Gastrocnemius medialis (tissue), 4 donors: ENCODE results near the gene GDF7. TPM values are rescaled to one million over a fixed set of nuclear protein-coding genes. Genes with fewer than 3 reads are reported as not detected.

ENCODE experiments used
- ATAC-seq, 2 donors: fragments of 150-250 bp; one replicate each; pipeline ENCODE4 v1.9.1; 2016
- DNase-seq, 2 donors: peaks; one replicate each; pipeline ENCODE4 v3.0.0-alpha.2; 2019
- H3K27ac ChIP-seq, 4 donors: fragments of 200-600 bp; sonication (generic); 1 replicate in 1 of 4; 2 replicates in 3 of 4; pipeline ENCODE4 v1.5.1; 2016 to 2018; ENCODE audit warnings: mild to moderate bottlenecking in 2 of 4, moderate library complexity in 1 of 4
- H3K27me3 ChIP-seq, 3 donors: fragments of 200-600 bp; sonication (generic) in 2 of 3; 1 replicate in 1 of 3; 2 replicates in 2 of 3; pipeline versions ENCODE4 v1.5.1 to v1.6.0; 2016 to 2019; ENCODE audit warnings: mild to moderate bottlenecking in 1 of 3, moderate library complexity in 1 of 3
- H3K36me3 ChIP-seq, 2 donors: fragments of 200-600 bp; sonication (generic) in 1 of 2; one replicate each; pipeline ENCODE4 v1.5.1; 2017 to 2018
- H3K4me1 ChIP-seq, 2 donors: fragments of 200-600 bp; sonication (generic) in 1 of 2; one replicate each; pipeline ENCODE4 v1.5.1; 2016 to 2017; ENCODE audit warnings: mild to moderate bottlenecking in 2 of 2
- H3K4me3 ChIP-seq, 4 donors: fragments of 200-600 bp; sonication (generic) in 3 of 4; 1 replicate in 1 of 4; 2 replicates in 3 of 4; pipeline ENCODE4 v1.5.1; 2016 to 2019; ENCODE audit warnings: mild to moderate bottlenecking in 2 of 4
- H3K9me3 ChIP-seq, 3 donors: fragments of 200-600 bp; sonication (generic) in 2 of 3; 1 replicate in 1 of 3; 2 replicates in 2 of 3; pipeline ENCODE4 v1.5.1; 2016 to 2019
- CTCF ChIP-seq, 5 experiments: fragments of 450-650 bp in 3 of 5; fragments of 200-600 bp in 2 of 5; sonication (generic) in 2 of 5; IDR thresholded peaks in 4 of 5; conservative IDR thresholded peaks in 1 of 5; 1 replicate in 4 of 5; 2 replicates in 1 of 5; pipeline ENCODE4 v1.5.1; 2016 to 2019; ENCODE audit warnings: antibody characterized with exemption in 5 of 5, mild to moderate bottlenecking in 3 of 5, moderate library complexity in 3 of 5
- POLR2A ChIP-seq, 2 donors: fragments of 450-650 bp; IDR thresholded peaks; one replicate each; pipeline ENCODE4 v1.6.1; 2017; ENCODE audit warnings: antibody characterized with exemption in 2 of 2, mild to moderate bottlenecking in 2 of 2, moderate library complexity in 2 of 2
- in situ Hi-C, 4 donors: fragments of 200-750 bp; cut with MboI; loops; one replicate each; pipeline versions ENCODE4 v1.15.0 to v1.8.0; 2017; ENCODE audit warnings: low sequenced_read_pairs in 4 of 4
- intact Hi-C: fragments of 100-400 bp; cut with DNase I; formaldehyde crosslinking; loops from one replicate; pipeline ENCODE4 v1.15.1; 2023; ENCODE audit warnings: low total_unique reads
- total RNA-seq, 4 donors: library from RNA; depleted of rRNA; stranded (reverse); fragments of >200 nt; gene quantifications; one replicate each; pipeline versions ENCODE4 v1.1.0 to v1.2.3, GENCODE V29; 2016

The GDF7 gene
- total RNA-seq, 4 donors from 2014 or later: 0.02 to 0.10 (median 0.07) TPM; not detected in 1

GRCh38 chr2:20671036-20671735 is 4.2 kb downstream of the GDF7 start:
- in situ Hi-C loops (loop anchor here in 1 of 4 donors (25.0 kb wide), 1 partner anchor 441 kb away; the partner anchor contains the start of gene TDRD15), intact Hi-C loops (no loop called here)
- Histone ChIP-seq H3K27ac (no peak overlapping the region), H3K9me3 (no peaks in the 10 kb centered on the region), H3K27me3 (peaks cover 59 to 80% (median 74%) of the 10 kb centered on the region in 3 donors), H3K36me3 (no peaks in the 10 kb centered on the region), H3K4me3 (no peak overlapping the region), H3K4me1 (peaks cover 0 to 7% of the 10 kb centered on the region in 2 donors)
- no peak for DNase-seq
- ATAC-seq: no peak
- no peak for TF ChIP-seq POLR2A (IDR thresholded peaks at IDR 0.05)
- no peak for TF ChIP-seq CTCF (IDR thresholded peaks at IDR 0.05 in 4 of 5, conservative IDR thresholded peaks at IDR 0.05 in 1 of 5)

GRCh38 chr2:20671736-20672080 is 4.8 kb downstream of the GDF7 start:
- Histone ChIP-seq H3K4me3 (no peak overlapping the region), H3K9me3 (no peaks in the 10 kb centered on the region), H3K27ac (no peak overlapping the region), H3K4me1 (peaks cover 0 to 2% of the 10 kb centered on the region in 2 donors), H3K36me3 (no peaks in the 10 kb centered on the region), H3K27me3 (peaks cover 55 to 75% (median 68%) of the 10 kb centered on the region in 3 donors)
- in situ Hi-C loops (loop anchor here in 1 of 4 donors (25.0 kb wide), 1 partner anchor 441 kb away; the partner anchor contains the start of gene TDRD15), intact Hi-C loops (no loop called here)
- DNase-seq (no peak), ATAC-seq (no peak)
- TF ChIP-seq CTCF (IDR thresholded peaks at IDR 0.05 in 4 of 5, conservative IDR thresholded peaks at IDR 0.05 in 1 of 5): no peak
- no peak for TF ChIP-seq POLR2A (IDR thresholded peaks at IDR 0.05)

DNA sequence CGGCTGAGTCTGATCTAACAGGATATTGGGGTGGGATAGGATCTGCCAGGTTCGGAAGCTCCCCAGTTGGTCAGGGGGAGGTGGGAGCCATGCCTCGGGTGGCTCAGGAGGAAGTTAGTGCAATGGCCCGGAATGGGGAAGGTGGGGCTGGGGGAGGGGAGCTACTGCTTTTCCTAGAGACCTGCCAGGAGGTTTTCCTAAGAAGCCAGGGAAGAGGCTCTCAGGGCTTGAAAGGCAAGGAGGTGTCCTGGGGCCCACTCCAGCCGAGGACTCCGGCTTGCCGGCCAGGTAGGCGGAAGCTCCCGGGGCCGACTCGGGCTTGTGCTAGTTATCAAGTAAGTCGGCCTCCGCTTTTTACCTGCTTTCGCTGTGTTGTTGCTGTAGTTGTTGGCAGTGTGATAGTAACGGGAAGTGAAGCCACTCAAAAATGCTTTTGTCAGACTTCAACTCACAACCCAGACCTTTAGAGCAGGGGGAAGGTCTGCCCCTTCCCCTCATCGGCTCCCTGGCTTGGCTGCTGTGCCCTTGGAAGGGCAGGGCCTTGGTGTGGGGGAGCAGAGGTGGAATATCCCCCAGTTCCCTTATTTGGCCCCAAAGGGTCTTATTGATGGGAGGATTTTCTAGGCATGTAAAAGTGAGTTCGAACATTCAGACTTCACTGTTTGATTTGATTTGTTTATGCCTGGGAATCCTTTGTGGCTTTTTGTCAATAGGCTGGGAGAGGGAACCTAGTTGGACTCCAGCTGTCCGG is 5.4 kb downstream of the GDF7 start:
- ATAC-seq (no peak), DNase-seq (no peak)
- H3K4me1 ChIP-seq: no peaks in the 10 kb centered on the region
- no peak overlapping the region for H3K4me3 ChIP-seq
- H3K27me3 ChIP-seq: peaks cover 54 to 71% (median 66%) of the 10 kb centered on the region in 3 donors
- intact Hi-C loops (no loop called here), in situ Hi-C loops (loop anchor here in 1 of 4 donors (25.0 kb wide), 1 partner anchor 440 kb away; the partner anchor contains the start of gene TDRD15)
- H3K9me3 ChIP-seq: no peaks in the 10 kb centered on the region
- H3K36me3 ChIP-seq: no peaks in the 10 kb centered on the region
- no peak overlapping the region for H3K27ac ChIP-seq
- no peak for TF ChIP-seq POLR2A (IDR thresholded peaks at IDR 0.05)

GRCh38 chr2:20673686-20674308 is 6.9 kb downstream of the GDF7 start:
- Histone ChIP-seq H3K36me3 (no peaks in the 10 kb centered on the region), H3K27ac (no peak overlapping the region), H3K4me1 (no peaks in the 10 kb centered on the region), H3K4me3 (no peak overlapping the region), H3K9me3 (no peaks in the 10 kb centered on the region), H3K27me3 (peaks cover 41 to 57% (median 53%) of the 10 kb centered on the region in 3 donors)
- DNase-seq: no peak
- no peak for TF ChIP-seq POLR2A (IDR thresholded peaks at IDR 0.05)
- TF ChIP-seq CTCF (IDR thresholded peaks at IDR 0.05 in 4 of 5, conservative IDR thresholded peaks at IDR 0.05 in 1 of 5): no peak
- intact Hi-C loops (no loop called here), in situ Hi-C loops (loop anchor here in 1 of 4 donors (25.0 kb wide), 1 partner anchor 439 kb away; the partner anchor contains the start of gene TDRD15)
- ATAC-seq: no peak
